HCT116 (cell line): ENCODE results near the gene SNCA.

Experiments used
- CEBPB ChIP-seq: IDR thresholded peaks from 2 replicates; pipeline ENCODE4 v1.6.1; 2012; ENCODE audit warnings: low read depth
- CTCF ChIP-seq, 3 experiments: fragments of 200-600 bp in 1 of 3; sonication (generic) in 1 of 3; IDR thresholded peaks in 2 of 3; conservative IDR thresholded peaks in 1 of 3; 2 replicates each; pipeline ENCODE4 v1.5.1; 2012 to 2017; ENCODE audit warnings: low read depth in 2 of 3, low read length in 2 of 3, antibody characterized with exemption in 1 of 3, borderline replicate concordance in 1 of 3, control low read depth in 1 of 3, mild to moderate bottlenecking in 1 of 3, mixed read lengths in 1 of 3, mixed run types in 1 of 3, moderate library complexity in 1 of 3; ENCODE audit not compliant: insufficient read depth in 1 of 3
- EGR1 ChIP-seq: IDR thresholded peaks from 2 replicates; pipeline ENCODE4 v1.6.1; 2012; ENCODE audit warnings: low read depth
- ELF1 ChIP-seq: IDR thresholded peaks from 2 replicates; pipeline ENCODE4 v1.6.1; 2012; ENCODE audit warnings: low read depth, borderline replicate concordance
- EZH2 ChIP-seq: fragments of 200-600 bp; sonication (generic); IDR thresholded peaks from 2 replicates; pipeline ENCODE4 v1.6.1; 2017; ENCODE audit warnings: antibody characterized with exemption, mixed run types
- FOSL1 ChIP-seq: IDR thresholded peaks from 2 replicates; pipeline ENCODE4 v1.6.1; 2012; ENCODE audit warnings: low read depth
- JUND ChIP-seq: IDR thresholded peaks from 2 replicates; pipeline ENCODE4 v1.6.1; 2012
- POLR2A ChIP-seq: IDR thresholded peaks from 2 replicates; pipeline ENCODE4 v1.7.0; 2011; ENCODE audit warnings: borderline replicate concordance; ENCODE audit not compliant: insufficient read depth, insufficient read length; ENCODE audit errors: extremely low read depth
- SIN3A ChIP-seq: IDR thresholded peaks from 2 replicates; pipeline ENCODE4 v1.6.1; 2012; ENCODE audit warnings: low read depth
- TCF7L2 ChIP-seq: IDR thresholded peaks from 2 replicates; pipeline ENCODE4 v1.7.0; 2011; ENCODE audit warnings: borderline replicate concordance, inconsistent platforms; ENCODE audit not compliant: insufficient read depth, insufficient read length; ENCODE audit errors: extremely low read depth

GRCh38 chr4:89737888-89738287 lies 99.1 kb downstream of the SNCA start:
- TF ChIP-seq ELF1, result no peak
- TF ChIP-seq CTCF (IDR thresholded peaks at IDR 0.05 in 2 of 3, conservative IDR thresholded peaks at IDR 0.05 in 1 of 3; ENCODE audit: borderline replicate concordance in 1 of 3, insufficient read depth in 1 of 3, low read depth in 2 of 3, low read length in 2 of 3), result no peak
- no peak for TF ChIP-seq EGR1
- no peak for TF ChIP-seq CEBPB
- no peak for TF ChIP-seq POLR2A
- no peak for TF ChIP-seq SIN3A
- no peak for TF ChIP-seq EZH2
- TF ChIP-seq TCF7L2, result no peak
- no peak for TF ChIP-seq FOSL1
- no peak for TF ChIP-seq JUND
